Muscle of back (tissue), 11 donors: Measurements from ENCODE around the gene FLNC. TPM values are rescaled to one million over a fixed set of nuclear protein-coding genes. Genes with fewer than 3 reads are reported as not detected.
A peak's percentile ranks its signal among the peaks of the same experiment; 100 is the strongest.

Experiments used
- DNase-seq, 3 donors: peaks; one replicate each; pipeline versions ENCODE4 v3.0.0 to v3.0.0-alpha.2; 2013
- polyA plus RNA-seq, 10 donors: library from polyadenylated mRNA; unstranded; fragments of 120-200 nt; gene quantifications; one replicate each; pipeline ENCODE4 v1.2.1, GENCODE V29; 2013; ENCODE audit not compliant: insufficient read length in 10 of 10

FLNC gene
- polyA plus RNA-seq, 10 donors = 328 to 647 (median 563) TPM

DNA sequence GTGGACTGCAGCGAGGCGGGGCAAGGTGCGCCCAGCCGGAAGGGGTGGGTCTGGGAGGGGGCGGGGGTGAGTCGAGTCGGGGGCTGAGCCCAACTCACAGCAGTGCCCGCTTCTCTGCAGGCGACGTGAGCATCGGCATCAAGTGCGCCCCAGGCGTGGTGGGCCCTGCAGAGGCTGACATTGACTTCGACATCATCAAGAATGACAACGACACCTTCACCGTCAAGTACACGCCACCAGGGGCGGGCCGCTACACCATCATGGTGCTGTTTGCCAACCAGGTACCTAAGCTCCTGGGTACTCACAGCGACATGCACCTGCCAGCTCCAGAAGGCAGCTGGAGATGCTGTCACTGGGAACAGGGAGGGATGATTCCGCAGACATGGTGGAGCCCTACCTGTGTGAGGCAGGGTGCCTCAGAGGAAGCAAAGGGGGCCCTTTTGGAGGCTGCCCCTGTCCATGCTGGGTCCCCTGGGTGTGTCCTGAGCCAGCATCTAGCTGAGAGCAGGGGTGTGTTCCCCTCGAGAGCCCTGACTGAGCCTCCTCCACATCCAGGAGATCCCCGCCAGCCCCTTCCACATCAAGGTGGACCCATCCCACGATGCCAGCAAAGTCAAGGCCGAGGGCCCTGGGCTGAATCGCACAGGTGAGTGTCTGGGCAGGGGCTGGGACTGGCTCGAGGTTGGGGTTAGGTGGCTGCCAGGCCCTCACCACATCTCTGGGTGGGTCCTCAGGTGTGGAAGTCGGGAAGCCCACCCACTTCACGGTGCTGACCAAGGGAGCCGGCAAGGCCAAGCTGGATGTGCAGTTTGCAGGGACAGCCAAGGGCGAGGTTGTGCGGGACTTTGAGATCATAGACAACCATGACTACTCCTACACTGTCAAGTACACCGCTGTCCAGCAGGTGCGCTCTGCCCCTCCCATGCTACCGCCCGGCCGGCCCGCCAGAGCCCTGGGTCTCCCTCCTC, 12.8 kb downstream of the FLNC start:
- DNase-seq = no peak

DNA sequence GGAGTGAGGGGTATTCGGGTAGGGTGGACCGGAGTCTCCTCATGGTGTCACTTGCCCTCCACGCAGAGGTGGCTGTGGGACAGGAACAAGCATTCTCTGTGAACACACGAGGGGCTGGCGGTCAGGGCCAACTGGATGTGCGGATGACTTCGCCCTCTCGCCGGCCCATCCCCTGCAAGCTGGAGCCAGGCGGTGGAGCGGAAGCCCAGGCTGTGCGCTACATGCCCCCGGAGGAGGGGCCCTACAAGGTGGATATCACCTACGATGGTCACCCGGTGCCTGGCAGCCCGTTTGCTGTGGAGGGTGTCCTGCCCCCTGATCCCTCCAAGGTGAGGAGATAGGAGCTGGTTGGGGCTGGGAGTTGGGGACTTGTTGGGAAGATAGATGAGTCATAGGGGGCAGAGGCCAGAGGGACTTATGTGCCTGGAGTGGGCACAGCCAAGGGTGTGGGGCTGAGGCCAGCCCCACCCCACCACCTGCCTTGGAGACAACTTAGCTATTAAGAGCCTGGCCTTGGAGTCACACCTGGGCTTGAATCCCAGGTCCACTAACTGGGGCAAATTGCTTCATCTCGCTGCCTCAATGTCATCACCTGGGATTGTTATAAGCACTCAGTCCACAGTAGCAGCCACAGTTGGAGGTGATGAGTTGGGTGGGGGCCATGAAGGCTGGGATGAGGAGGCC, 13.9 kb downstream of the FLNC start:
- no peak for DNase-seq

DNA sequence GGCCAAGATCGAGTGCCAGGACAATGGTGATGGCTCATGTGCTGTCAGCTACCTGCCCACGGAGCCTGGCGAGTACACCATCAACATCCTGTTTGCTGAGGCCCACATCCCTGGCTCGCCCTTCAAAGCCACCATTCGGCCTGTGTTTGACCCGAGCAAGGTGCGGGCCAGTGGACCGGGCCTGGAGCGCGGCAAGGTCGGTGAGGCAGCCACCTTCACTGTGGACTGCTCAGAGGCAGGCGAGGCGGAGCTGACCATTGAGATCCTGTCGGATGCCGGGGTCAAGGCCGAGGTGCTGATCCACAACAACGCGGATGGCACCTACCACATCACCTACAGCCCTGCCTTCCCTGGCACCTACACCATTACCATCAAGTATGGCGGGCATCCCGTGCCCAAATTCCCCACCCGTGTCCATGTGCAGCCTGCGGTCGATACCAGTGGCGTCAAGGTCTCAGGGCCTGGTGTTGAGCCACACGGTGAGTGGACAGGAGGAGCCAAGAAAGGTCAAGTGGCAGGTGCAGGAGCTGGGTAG, 14.6 kb downstream of the FLNC start:
- no peak for DNase-seq

DNA sequence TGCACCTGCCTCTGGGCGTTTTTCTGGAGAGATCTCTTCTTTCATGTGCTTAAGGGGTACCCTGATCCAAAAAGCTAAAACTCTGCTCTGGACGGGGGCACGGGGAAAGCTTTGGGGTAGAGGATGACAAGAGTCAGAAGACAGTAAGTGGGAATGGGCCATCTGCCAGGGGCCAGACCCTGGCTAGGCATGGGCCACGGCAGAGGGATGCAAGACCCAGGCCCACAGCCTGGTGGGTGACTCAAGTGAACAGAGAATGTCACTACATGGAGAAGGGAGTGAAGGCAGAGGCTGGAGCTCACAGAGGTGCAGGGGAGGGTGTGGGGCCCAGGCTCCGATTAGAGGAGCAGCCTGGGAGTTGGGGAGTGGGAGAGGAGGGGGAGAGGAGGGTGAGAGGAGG, 15.3 kb downstream of the FLNC start:
- DNase-seq = no peak

DNA sequence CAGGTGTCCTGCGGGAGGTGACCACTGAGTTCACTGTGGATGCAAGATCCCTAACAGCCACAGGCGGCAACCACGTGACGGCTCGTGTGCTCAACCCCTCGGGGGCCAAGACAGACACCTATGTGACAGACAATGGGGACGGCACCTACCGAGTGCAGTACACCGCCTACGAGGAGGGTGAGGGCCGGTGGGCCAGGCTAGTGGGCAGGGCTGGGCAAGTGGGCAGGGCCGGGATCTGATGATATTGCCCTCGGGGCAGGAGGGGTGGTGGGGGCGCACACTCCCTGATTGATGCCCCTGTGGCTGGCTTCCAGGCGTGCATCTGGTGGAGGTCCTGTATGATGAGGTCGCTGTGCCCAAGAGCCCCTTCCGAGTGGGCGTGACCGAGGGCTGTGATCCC, 15.8 kb downstream of the FLNC start:
- DNase-seq = no peak

DNA sequence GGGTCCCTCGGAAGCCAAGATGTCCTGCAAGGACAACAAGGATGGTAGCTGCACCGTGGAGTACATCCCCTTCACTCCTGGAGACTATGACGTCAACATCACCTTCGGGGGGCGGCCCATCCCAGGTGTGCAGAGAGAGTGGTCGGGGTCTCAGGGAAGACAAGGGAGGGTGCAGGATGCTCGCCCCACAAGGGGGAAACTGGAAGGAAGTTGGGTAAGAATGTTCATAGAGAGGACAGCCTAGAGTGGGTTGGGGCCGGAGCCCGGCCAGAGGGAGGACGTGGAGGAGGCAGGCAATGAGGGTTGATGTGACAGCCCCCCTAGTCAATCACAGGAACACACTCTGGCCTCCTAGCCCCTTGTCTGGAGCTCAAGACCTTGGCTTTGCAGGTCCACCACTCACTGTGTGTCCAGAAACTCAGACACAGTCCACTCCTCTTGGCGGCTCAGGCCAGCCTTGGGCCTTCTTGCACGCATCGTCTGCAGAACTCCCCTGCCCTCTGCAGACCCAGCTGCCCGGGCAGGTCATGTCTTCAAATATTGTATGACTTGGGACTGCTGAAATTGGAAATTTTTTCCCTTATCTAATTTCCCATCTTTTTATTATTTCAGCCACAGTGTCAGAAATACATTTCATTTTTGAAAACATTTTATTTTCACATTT, 16.7 kb downstream of the FLNC start:
- no peak for DNase-seq

DNA sequence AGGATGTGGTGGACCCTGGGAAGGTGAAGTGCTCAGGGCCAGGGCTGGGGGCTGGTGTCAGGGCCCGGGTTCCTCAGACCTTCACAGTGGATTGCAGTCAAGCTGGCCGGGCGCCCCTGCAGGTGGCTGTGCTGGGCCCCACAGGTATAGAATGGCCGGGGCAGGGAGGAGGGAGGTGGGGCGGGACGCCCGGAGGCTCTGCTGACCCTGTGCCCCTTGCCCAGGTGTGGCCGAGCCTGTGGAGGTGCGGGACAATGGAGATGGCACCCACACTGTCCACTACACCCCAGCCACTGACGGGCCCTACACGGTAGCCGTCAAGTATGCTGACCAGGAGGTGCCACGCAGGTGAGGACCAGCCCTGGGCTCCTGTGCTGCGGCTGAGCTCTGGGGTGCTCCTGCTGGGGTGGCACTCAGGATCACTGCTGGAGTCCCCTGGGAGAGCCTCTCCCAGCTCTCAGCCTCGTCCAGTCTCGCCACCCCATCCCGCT, 17.6 kb downstream of the FLNC start:
- DNase-seq = no peak

DNA sequence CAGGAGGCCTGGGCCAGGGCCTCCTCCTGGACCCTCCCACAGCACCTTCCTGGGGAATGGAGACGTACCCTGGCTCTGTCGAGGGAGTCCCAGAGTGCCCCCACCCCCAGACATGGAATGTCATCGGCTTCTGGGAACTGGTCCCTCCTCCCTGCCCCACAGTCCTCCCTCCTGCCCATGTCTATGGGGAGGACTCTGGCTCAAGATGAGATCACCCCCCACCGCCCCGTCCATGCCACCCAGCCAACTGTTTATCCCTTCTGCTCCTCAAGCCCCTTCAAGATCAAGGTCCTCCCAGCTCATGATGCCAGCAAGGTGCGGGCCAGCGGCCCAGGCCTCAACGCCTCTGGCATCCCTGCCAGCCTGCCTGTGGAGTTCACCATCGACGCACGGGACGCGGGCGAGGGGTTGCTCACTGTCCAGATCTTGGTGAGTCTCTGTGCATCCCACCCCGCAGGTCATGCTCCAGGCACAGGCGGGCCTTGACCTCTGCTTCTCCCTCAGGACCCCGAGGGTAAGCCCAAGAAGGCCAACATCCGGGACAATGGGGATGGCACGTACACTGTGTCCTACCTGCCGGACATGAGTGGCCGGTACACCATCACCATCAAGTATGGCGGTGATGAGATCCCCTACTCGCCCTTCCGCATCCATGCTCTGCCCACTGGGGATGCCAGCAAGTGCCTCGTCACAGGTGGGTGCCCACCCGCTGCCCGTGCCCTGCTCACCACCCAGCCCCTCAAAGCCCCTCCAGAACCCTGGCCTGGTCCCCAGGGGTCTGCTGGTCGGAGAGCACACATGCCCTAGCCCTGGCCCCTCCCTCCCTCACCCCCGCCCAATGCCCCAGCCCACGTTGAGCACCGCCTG, 18.3 kb downstream of the FLNC start:
- no peak for DNase-seq

DNA sequence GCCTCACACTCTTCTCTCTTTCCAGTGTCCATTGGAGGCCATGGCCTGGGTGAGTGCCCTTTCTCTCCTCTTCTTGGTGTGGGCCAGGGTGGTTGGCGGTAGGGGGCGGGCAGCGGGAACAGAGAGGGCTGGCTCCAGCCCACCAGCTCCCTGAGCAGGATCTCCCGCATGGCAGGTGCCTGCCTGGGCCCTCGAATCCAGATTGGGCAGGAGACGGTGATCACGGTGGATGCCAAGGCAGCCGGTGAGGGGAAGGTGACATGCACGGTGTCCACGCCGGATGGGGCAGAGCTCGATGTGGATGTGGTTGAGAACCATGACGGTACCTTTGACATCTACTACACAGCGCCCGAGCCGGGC, 18.9 kb downstream of the FLNC start:
- no peak for DNase-seq

DNA sequence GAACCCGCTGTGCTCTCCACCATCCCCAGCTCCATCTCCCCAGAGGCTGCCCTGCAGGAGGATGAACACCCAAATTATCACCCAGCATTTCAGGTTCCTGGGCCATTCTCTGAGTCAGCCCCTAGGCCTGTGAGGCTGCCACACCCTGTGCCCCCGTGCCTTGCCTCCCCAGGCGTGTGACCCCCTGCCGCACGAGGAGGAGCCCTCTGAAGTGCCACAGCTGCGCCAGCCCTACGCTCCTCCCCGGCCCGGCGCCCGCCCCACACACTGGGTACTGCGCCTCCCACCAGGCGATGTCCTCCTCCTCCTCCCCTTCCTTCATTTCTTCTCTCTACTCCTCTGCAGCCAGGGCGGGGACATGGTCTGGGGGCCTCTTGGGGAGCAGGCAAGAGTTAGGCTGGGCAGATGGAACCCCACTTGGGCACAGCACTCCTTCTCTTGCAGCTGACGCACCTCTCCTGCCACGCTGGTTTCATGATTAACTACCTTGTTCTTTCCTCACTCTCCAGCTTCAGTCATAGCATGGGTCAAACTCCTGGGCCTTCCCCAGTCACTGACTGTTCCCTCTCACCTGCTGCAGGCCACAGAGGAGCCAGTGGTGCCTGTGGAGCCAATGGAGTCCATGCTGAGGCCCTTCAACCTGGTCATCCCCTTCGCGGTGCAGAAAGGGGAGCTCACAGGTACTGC, 19.7 kb downstream of the FLNC start:
- DNase-seq = no peak

DNA sequence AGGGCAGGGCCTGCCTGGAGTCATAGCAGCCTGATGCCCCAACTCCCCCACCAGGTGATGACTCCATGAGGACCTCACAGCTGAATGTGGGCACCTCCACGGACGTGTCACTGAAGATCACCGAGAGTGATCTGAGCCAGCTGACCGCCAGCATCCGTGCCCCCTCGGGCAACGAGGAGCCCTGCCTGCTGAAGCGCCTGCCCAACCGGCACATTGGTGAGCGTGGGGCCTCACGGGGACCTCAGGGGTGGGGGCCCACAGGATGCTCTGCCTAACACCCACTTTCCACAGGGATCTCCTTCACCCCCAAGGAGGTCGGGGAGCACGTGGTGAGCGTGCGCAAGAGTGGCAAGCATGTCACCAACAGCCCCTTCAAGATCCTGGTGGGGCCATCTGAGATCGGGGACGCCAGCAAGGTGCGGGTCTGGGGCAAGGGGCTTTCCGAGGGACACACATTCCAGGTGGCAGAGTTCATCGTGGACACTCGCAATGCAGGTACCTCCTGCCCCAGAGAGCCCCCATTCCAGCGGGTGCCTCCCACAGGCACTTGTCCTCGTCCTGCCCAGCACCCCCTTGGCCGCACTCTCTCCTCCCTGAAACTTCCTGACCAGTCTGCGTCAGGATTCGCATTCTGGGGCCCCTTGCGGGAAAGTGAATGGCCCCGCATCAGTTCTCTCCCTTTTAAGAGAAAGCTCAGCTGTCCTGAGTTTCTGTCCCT, 22.5 kb downstream of the FLNC start:
- DNase-seq = no peak

DNA sequence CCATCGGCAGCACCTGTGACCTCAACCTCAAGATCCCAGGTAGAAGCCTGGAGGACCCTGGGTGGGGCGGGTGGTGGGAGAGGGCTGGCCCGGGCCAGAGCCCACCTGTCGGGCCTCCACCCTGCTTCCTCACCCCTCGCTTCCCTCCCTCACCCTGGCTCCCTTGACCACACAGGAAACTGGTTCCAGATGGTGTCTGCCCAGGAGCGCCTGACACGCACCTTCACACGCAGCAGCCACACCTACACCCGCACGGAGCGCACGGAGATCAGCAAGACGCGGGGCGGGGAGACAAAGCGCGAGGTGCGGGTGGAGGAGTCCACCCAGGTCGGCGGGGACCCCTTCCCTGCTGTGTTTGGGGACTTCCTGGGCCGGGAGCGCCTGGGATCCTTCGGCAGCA, 23.6 kb downstream of the FLNC start:
- no peak for DNase-seq

DNA sequence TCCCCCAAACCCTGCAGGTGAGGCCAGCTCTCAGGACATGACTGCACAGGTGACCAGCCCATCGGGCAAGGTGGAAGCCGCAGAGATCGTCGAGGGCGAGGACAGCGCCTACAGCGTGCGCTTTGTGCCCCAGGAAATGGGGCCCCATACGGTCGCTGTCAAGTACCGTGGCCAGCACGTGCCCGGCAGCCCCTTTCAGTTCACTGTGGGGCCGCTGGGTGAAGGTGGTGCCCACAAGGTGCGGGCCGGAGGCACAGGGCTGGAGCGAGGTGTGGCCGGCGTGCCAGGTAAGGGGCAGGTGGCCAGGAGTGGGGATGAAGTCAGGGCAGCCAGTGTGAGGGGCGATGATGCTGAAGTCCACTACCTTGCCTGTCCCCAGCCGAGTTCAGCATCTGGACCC, 24.2 kb downstream of the FLNC start:
- no peak for DNase-seq

DNA sequence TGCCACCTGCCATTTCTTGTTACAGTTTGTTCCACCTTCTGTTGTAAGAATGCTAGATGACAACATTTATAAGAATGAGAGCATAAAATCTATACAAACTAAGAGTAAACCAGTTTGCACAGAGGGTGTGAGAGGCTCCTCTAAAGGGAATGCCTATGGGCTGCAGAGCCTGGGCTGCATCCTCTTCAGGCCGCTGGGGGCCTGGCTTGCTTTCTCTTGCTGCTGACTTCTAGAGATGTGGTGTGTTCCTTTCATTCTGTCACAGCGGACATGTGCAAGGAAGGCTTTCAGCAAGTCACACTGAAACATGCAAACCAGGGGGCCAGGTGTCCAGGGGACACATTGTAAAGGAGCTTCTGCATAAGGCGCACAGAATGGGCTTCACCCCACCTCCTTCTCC, 25.4 kb downstream of the FLNC start:
- no peak for DNase-seq

DNA sequence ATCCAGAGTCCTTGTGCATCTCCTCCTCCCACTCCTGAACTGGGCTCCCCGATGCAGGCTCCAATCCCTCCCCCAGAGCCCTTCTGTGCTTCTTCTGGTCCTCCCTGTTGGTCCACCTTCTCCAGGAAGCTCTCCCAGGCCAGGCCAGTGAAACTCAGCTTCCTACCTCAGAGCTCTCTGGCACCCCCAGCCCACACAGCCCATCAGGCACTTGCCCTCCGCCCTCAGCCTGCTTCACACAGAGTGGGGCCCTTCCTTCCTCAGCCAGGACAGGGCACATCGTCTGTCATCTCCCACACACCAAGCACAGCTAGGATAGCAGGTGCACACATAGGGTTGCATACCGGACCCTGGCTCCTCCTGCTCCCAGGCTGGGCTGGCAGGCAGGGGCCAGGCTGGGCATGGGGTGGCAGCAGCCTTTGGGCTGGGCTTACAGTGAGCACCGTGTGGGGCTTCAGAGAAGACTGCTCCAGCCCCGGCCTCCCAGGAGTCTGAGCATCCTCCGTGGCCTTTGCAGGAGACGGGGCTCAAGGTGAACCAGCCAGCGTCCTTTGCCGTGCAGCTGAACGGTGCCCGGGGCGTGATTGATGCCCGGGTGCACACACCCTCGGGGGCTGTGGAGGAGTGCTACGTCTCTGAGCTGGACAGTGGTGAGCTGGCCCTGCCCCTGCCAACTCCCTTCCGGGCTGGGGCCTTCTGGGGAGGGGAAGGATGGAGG, 26.0 kb downstream of the FLNC start:
- no peak for DNase-seq

DNA sequence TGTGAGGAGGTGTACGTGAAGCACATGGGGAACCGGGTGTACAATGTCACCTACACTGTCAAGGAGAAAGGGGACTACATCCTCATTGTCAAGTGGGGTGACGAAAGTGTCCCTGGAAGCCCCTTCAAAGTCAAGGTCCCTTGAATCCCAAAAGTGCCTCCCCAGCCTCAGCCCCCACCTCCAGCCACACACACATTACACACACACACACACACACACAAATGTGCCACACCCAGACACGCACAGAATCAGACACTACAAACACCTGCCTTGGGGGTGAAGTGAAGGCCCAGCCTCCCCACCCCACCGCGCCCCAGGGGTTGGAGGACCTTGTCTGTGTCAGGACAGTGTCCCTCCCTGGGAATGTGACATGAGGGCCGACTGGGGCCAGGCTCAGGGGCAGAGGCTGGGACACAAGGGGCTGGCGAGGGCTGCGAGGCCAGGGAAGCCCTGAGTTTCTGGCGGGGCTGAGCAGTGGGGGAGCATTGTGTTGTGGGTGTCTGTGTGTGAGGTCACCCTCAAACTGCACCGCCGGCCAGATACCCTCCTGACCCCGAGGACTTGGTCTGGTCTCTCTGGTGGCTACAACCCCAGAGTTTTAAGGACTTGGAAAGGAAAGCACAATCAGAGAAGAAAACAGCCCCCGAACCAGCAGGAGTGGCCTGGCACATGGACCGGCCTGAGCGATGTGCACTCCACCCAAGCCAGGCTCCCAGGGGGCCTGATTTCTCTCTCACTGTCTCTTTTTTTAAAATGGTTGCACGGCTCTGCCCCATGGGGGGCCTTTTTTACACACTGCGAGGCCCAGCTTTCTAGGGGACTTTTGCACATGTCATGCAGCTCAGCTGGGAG, 28.4 kb downstream of the FLNC start:
- peak in 1 of 3 donors; percentile 61 for DNase-seq

DNA sequence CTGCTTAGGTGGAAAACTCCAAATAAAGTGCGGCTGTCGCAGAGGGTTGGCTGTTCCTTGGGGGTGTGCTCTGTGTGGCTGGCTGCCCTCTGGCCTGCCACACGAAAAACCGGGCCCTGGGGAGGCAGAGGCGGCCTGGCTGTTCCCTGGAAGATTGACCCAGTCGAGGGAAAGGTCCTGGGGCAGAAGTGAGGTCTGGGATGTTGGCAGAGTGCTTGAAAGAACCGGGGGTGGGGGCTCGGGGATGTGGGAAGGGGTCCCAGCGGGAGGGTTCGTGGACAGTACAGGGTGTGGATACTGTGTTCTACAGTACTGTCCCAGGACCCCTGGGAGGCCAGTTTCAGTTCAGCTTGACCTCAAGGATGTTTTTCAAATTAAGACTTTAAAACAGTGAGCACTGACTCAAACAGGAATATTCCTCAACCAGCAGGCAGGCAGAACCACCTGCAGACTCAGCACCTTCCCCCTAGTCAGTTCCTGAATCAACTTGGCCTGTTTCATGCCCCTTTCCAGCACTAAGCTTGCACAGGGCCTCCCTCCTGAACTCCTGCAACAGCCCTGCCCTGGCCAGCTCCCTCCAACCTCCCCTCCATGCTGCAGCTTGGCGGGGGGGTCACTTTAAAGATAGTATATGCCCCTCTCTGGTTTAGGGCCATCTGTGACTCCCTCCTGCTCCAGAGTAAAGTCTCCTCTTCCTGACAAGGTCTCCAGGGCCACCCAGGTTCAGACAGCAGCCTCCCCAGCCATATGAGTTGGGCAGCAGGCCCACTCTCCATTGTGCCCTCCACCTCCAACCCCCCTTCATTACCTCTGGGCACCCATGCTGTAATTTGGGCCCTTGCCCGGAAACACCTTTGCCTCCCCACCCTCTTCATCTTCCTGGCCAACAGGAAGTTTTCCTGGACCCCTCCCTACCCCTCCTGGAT, 29.3 kb downstream of the FLNC start:
- peak in 1 of 3 donors; percentile 48 for DNase-seq
